ENCODE measurements around the gene CNOT6.
"Not testable (repeated sequence)": the region's sequence is repeated elsewhere in the genome, so short reads cannot be mapped to it uniquely, and the experiment has no call there.

CNOT6 gene

DNA sequence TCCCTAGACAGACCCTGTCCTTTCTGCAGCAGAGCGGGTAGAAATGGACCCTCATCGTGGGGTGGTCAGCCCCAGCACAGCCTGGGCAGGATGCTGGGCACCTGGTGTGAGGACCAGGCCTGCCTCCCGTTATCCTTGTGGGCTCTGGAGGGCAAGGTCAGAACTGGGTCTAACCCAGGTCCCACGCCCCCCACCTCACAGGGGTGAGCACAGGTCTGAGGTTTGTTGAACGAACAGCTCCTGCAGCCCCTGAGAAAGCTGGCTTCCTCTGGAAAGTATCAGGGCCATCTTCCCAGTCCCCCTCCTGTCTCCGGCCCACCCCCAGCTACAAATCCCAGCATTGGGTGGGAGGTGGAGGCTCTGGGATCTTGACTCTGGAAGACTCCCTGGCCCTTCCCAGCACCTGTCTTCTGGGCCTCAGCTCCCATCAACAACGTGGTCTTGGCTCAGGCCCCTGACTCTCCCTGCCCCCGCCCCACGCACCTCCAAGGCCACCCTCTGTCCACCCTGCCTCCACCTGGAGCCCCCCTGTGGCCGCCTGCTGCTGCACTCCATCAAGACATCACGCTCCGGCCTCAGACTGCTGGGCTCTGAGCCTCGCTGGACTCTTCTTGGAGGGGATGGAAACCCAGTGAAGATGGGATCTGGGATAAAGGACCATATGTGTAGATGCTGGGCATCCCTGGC lies 30.1 kb upstream of the CNOT6 start:
- TF ChIP-seq POU2F2 (IDR thresholded peaks at IDR 0.05; ENCODE audit: low read depth, low read length): no peak
- DNase-seq (ENCODE audit: insufficient read length, low spot score): no peak
- no peak for FAIRE-seq

DNA sequence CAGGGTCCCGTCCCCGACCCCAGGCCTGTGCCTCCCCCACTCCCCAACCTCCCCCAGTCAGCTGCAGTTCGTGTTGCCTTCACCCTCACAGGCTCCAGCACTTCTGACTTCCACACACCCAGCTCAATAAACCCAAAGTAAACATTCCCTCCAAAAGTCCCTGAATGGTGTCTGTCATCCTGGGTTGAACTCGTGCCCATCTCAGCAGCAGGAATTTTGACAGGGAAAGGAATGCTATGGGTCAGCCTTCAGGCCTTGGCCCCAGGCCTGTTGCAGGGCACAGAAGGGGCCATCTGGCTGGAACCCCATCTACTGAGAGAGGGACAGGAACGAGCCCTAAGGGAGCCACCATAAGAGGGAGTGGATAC lies 29.6 kb upstream of the CNOT6 start:
- FAIRE-seq (no peak), DNase-seq (ENCODE audit: insufficient read length, low spot score) (no peak)
- TF ChIP-seq SPI1 (IDR thresholded peaks at IDR 0.05; ENCODE audit: low read depth, low read length) (no peak), TAF1 (IDR thresholded peaks at IDR 0.05; ENCODE audit: low read depth, low read length) (no peak)

DNA sequence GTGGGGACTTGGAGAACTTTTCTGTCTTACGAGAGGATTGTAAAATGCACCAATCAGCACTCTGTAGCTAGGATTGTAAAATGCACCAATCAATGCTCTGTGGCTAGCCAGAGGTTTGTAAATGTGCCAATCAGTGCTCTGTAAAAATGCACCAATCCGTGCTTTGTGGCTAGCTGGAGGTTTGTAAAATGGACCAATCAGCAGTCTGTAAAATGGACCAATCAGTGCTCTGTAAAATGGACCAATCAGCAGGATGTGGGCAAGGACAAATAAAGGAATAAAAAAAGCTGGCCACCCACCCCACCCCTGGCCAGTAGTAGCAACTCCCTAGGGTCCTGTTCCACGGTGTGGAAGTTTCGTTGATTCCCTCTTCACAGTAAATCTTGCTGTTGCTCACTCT lies 29.1 kb upstream of the CNOT6 start:
- FAIRE-seq; DNase-seq (ENCODE audit: insufficient read length, low spot score): not testable (repeated sequence)

DNA sequence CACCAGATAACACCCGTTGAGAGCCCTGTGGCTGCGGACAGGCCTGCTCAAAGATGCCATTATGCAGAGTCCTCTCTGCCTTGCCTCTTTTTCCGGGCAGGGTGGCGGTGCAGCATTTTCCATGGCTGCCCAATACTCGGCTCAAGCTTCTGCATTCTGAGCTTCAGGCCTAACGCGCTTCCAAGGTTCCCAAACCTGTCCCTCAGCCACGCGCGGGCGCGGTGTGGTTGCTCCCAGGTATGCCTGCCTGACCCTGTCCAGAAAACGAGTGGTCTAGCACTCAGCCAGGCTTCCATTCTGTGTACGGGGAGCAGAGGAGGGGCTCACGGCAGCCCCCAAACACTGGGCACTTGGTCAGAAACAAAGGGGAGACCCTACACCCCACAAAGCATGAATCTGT lies 27.9 kb upstream of the CNOT6 start:
- TF ChIP-seq TAF1 (IDR thresholded peaks at IDR 0.05; ENCODE audit: low read depth, low read length): no peak
- TF ChIP-seq SPI1 (IDR thresholded peaks at IDR 0.05; ENCODE audit: low read depth, low read length): no peak
- no peak for DNase-seq (ENCODE audit: insufficient read length, low spot score)
- FAIRE-seq: no peak

DNA sequence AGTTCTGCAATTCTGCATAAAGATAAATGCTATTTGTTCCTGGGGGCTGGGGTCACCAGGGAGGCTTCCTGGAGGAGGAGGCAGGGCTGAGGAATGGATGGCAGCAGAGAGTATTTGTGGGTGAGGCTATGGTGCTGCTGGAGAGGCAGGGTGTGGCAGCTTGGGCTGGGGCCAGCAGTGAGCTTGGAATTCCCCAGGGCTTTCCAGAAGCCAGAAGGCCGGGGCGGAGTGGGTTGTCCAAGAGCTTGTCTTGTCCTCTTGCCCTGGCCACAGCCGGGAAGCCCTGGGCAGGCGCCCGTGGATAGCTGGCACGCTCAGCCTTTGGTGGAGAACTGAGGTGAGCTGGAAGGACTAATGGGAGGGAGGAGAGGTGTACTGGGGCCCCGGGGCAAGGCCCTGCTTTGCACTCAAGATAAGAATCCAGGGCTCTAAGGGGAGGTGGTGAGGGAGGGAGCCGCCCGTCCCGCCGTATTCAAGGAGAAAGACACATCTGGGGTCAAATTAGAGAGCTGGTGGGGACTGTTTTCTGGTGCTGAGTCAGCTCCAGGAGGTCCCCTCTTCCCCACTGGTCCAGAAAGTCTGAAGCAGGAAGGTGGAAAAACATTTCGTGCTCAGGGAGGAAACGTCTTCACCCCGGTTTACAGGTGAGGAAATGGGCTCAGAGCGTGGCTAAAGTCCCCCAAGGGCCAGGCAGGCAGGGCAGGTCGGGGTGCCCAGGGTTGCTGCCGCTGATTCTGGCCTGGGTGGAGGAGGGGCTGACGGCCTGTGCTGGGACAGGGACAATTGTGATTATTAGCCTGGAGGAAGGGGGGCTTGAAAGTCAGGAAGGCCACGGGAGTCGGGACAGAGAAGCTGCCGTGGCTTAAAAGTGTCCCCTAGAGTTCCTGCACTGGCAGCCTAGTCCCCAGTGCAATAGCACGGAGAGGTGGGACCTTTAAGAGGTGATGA lies 26.9 kb upstream of the CNOT6 start:
- TF ChIP-seq POU2F2 (IDR thresholded peaks at IDR 0.05; ENCODE audit: low read depth, low read length): no peak
- TF ChIP-seq PAX5 (IDR thresholded peaks at IDR 0.05; ENCODE audit: insufficient read depth, low read length, severe bottlenecking): no peak
- no peak for TF ChIP-seq TAF1 (IDR thresholded peaks at IDR 0.05; ENCODE audit: low read depth, low read length)
- no peak for TF ChIP-seq POLR2AphosphoS5 (IDR thresholded peaks at IDR 0.05; ENCODE audit: low read depth, low read length)
- no peak for TF ChIP-seq POLR2A (IDR thresholded peaks at IDR 0.05; ENCODE audit: low read depth, low read length)
- DNase-seq (ENCODE audit: insufficient read length, low spot score): no peak
- FAIRE-seq: no peak

DNA sequence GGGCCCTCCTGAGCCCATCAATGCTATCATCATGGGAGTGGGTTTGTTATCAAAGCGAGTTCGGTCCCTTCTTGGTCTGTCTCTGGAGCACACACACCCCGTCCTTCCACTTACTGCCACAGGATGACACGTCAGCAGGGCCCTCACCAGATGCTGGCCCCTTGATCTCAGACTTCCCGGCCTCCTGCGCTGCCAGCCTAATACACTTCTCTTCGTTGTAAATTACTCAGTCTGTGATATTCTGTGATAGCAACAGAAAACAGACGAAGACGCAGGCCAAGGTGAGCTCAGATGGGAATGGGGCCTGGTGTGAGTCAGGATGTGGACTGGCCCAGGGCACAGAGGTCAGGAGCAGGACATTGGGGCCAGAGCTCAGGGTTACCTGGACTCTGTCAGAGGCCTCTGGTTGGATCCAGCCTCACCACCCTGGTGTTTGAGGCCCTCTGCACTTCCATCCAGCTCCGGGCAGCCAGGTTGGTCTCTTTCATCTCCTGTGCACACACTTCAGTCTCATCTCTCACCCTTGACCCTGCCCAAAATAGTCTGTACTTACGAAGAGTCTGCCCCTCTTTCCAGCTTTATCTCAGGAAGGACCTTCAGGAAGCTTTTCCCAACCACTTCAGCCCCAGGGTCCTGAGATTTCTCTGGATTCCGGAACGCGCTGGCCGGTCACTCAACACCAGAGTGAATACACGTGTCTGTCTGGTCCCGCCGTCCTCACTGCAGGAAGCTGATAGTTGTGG lies 26.0 kb upstream of the CNOT6 start:
- no peak for FAIRE-seq

DNA sequence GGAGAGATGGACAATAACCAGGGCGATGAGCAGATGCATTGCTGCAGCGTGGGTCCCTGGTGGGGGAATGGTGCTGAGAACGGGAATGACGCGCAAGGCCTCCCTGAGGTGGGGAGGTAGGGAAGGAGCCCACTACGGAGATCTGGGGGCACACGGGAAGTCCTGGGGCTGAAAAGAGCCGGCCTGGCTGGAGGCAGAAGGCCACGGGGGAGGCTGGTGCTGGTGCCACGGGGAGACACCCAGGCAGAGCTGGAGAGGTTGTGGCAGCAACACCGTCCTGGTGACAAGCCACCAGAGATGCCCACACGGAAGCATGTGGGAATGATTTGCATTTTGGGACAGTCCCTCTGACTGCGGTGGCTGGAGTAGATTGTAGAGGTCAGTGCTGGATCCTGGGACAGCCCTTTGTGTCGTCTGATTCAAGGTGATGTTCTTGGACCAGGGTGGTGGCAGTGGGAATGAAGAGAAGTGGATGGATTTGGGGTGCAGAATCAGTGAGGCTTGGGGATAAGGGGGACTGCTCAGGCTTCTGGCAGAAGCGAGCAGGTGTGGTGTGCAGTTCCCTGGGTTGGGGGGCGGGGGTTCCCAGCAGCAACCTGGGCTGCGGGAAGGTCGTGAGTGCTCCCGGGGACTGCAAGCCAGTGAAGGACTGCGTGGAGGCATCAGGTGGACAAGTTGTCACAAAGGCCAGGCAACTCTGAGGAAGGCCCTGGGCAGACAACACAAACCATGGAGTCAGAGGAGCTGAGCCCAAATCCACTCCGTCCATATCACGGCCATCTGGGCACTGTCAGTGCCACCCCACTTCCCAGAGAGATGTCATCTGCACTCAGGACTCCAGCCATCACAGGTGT lies 25.2 kb upstream of the CNOT6 start:
- no peak for TF ChIP-seq POLR2AphosphoS5 (IDR thresholded peaks at IDR 0.05; ENCODE audit: low read depth, low read length)
- FAIRE-seq (no peak), DNase-seq (ENCODE audit: insufficient read length, low spot score) (no peak)

More for the DNA sequence above, 26.0 kb upstream of the CNOT6 start:
- TF ChIP-seq POLR2A (IDR thresholded peaks at IDR 0.05; ENCODE audit: low read depth, low read length): no peak
- TF ChIP-seq TAF1 (IDR thresholded peaks at IDR 0.05; ENCODE audit: low read depth, low read length): no peak
- no peak for TF ChIP-seq POLR2AphosphoS5 (IDR thresholded peaks at IDR 0.05; ENCODE audit: low read depth, low read length)
- no peak for TF ChIP-seq SPI1 (IDR thresholded peaks at IDR 0.05; ENCODE audit: low read depth, low read length)
- TF ChIP-seq POU2F2 (IDR thresholded peaks at IDR 0.05; ENCODE audit: low read depth, low read length): no peak
- TF ChIP-seq PAX5 (IDR thresholded peaks at IDR 0.05; ENCODE audit: insufficient read depth, low read length, severe bottlenecking): no peak
- no peak for DNase-seq (ENCODE audit: insufficient read length, low spot score)

DNA sequence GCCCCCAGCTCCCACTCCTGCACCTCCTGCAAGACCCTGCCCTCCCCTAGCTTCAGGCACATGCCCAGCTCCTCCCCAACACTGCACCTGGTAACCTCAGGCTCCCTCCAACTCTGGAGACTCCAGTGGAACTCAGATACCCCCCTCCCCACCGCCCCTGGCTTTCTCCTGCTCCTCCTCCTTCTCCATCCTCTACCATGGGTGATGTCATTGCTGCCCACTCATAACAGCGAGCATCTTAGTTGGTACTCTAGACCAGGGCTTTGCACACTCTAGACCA lies 24.7 kb upstream of the CNOT6 start:
- DNase-seq (ENCODE audit: insufficient read length, low spot score) (no peak), FAIRE-seq (no peak)
- no peak for TF ChIP-seq POU2F2 (IDR thresholded peaks at IDR 0.05; ENCODE audit: low read depth, low read length)
- no peak for TF ChIP-seq POLR2A (IDR thresholded peaks at IDR 0.05; ENCODE audit: low read depth, low read length)
- TF ChIP-seq TAF1 (IDR thresholded peaks at IDR 0.05; ENCODE audit: low read depth, low read length): no peak
- TF ChIP-seq SPI1 (IDR thresholded peaks at IDR 0.05; ENCODE audit: low read depth, low read length): no peak
- TF ChIP-seq POLR2AphosphoS5 (IDR thresholded peaks at IDR 0.05; ENCODE audit: low read depth, low read length): no peak
- TF ChIP-seq PAX5 (IDR thresholded peaks at IDR 0.05; ENCODE audit: insufficient read depth, low read length, severe bottlenecking): no peak

DNA sequence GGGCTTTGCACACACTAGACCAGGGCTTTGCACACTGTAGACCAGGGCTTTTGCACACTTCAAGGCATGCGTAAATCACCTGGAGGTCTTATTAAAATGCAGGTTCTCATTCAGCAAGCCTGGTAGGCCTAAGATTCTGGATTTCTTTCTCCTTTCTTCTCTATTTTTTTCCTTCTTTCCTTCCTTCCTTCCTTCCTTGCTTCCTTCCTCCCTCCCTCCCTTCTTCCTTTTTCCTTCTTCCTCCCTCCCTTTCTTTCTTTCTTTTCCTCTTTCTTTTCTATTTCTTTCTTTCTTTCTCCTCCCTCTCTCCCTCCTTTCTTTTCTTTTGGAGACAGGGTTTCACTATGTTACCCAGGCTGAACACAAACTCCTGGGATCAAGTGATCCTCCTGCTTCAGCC lies 24.3 kb upstream of the CNOT6 start:
- FAIRE-seq: no peak
- no peak for TF ChIP-seq POLR2A (IDR thresholded peaks at IDR 0.05; ENCODE audit: low read depth, low read length)
- no peak for TF ChIP-seq POLR2AphosphoS5 (IDR thresholded peaks at IDR 0.05; ENCODE audit: low read depth, low read length)
- TF ChIP-seq TAF1 (IDR thresholded peaks at IDR 0.05; ENCODE audit: low read depth, low read length): no peak
- TF ChIP-seq POU2F2 (IDR thresholded peaks at IDR 0.05; ENCODE audit: low read depth, low read length): no peak
- no peak for TF ChIP-seq SPI1 (IDR thresholded peaks at IDR 0.05; ENCODE audit: low read depth, low read length)
- TF ChIP-seq PAX5 (IDR thresholded peaks at IDR 0.05; ENCODE audit: insufficient read depth, low read length, severe bottlenecking): no peak

DNA sequence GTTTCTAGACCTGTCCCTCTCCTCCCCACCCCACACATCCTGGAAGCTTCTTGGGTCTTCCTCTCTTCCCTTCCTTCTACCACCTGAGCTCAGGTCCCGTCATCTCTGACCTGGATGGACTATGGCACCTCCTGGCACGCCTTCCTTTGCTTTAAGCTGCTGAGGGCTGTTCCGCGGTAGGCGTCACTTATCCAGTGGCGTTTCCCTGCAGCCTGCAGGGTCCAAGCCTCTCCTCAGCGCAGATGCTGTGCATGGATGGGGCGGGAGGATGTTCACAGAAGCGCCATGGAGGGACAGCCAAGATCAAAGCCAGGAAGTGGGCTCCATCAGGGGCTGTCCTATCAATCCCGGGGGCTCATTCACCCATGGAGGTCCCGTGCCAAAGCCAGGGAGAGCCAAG lies 23.8 kb upstream of the CNOT6 start:
- no peak for FAIRE-seq

More for the DNA sequence above, 24.3 kb upstream of the CNOT6 start:
- no peak for DNase-seq (ENCODE audit: insufficient read length, low spot score)

More for the DNA sequence above, 23.8 kb upstream of the CNOT6 start:
- TF ChIP-seq POLR2AphosphoS5 (IDR thresholded peaks at IDR 0.05; ENCODE audit: low read depth, low read length): no peak
- no peak for TF ChIP-seq POLR2A (IDR thresholded peaks at IDR 0.05; ENCODE audit: low read depth, low read length)
- TF ChIP-seq SPI1 (IDR thresholded peaks at IDR 0.05; ENCODE audit: low read depth, low read length): no peak
- no peak for TF ChIP-seq TAF1 (IDR thresholded peaks at IDR 0.05; ENCODE audit: low read depth, low read length)
- TF ChIP-seq PAX5 (IDR thresholded peaks at IDR 0.05; ENCODE audit: insufficient read depth, low read length, severe bottlenecking): no peak
- no peak for TF ChIP-seq POU2F2 (IDR thresholded peaks at IDR 0.05; ENCODE audit: low read depth, low read length)
- no peak for DNase-seq (ENCODE audit: insufficient read length, low spot score)

Measured in GM12891 (cell line).